Peyer's patch (tissue), 4 donors: ENCODE data around the gene COLEC11.

Experiments
- CTCF ChIP-seq, 6 experiments: fragments of 450-650 bp in 4 of 6; fragments of 200-600 bp in 2 of 6; sonication (generic) in 1 of 6; IDR thresholded peaks; one replicate each; pipeline ENCODE4 v1.5.1; 2017 to 2019; ENCODE audit warnings: antibody characterized with exemption in 6 of 6, mild to moderate bottlenecking in 3 of 6, moderate library complexity in 1 of 6
- POLR2A ChIP-seq, 2 donors: fragments of 450-650 bp; IDR thresholded peaks; one replicate each; pipeline ENCODE4 v1.5.1; 2017; ENCODE audit warnings: antibody characterized with exemption in 2 of 2, mild to moderate bottlenecking in 2 of 2, moderate library complexity in 2 of 2

- TF ChIP-seq CTCF (IDR thresholded peaks at IDR 0.05) (no peak), POLR2A (IDR thresholded peaks at IDR 0.05) (no peak)
Observed at GRCh38 chr2:3635171-3635974, 40.5 kb downstream of the COLEC11 start.
